CD4-positive, alpha-beta T cell treated with Interferon alpha-2 for 1 hour (primary cell): Measurements from ENCODE around the gene PSG6.
"Not testable (repeated sequence)": the region's sequence is repeated elsewhere in the genome, so short reads cannot be mapped to it uniquely, and the experiment has no call there.

Source experiments
- DNase-seq, 2 donors: peaks; one replicate each; pipeline ENCODE4 v3.0.0-alpha.2; 2020 to 2022

The PSG6 gene

GRCh38 chr19:42900561-42900960 lies 17.1 kb downstream of the PSG6 start:
- DNase-seq: not testable (repeated sequence)

DNA sequence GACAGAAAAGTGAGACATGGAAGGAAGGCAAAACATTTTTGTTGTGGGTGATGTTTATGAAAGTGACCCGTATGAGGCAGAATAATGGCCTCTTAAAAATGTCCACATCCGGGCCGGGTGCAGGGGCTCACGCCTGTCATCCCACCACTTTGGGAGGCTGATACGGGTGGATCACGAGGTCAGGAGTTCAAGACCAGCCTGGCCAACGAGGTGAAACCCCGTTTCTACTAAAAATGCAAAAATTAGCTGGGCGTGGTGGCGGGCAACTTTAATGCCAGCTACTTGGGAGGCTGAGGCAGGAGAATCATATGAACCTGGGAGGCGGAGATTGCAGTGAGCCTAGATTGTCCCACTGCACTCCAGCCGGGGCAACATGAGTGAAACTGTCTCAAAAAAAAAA lies 18.0 kb downstream of the PSG6 start:
- DNase-seq: not testable (repeated sequence)

DNA sequence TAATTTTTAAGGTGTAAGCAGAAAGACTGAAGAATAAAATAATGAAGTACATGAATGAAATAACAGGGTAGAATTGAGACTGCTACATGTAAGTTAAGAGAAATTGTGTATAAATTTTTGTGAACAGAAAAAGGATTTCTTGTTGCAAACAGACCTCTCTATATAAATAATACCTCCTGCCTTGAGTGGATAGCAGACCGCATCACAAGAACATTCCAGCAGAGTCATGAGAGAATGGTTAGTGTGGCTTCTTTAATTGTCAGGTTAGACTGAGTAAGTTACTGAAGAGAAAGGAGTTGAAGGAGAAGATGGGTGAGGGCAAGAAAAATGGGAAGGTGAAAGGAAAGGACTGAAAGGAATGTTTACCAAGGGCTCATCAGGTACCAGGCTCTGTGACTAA lies 18.6 kb downstream of the PSG6 start:
- DNase-seq: not testable (repeated sequence)

DNA sequence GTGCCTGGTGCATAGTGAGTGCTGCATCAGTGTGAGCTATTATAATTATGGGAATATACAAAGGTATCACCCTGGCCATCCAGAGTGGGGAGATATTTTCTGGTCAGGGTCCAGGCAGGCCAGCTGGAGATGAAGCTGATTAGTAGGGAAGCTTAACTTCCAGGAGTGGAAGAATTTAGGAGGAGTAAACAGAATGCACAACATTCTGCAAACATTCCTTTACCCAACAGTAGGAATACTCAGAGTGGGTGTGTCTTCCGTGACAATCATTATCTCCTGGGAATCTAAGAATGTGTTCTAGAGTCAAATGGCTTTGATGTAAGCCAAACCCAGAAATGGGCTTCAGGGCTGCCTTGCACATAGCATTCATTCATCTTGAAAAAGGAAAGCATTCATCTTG lies 19.0 kb downstream of the PSG6 start:
- DNase-seq: not testable (repeated sequence)

GRCh38 chr19:42897729-42898128 lies 20.0 kb downstream of the PSG6 start:
- DNase-seq: not testable (repeated sequence)

DNA sequence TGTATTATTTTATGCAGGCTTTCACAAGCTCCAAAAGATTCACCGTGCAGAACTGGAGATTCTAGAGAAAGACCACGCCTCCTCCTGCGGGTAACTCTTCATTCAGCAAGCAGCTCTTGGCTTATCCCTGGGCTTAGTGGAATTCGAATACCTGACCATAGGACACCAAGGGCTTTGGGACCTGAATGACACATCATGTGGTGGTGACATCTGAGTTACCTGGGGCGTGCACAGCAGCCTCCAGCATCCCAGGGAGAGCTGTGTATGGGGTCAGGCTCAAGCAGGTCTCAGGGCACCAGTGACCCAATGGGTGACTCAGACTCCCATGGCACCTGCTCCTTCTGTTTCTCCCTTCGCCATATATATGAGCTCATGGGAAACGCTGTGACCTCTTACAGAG lies 27.2 kb downstream of the PSG6 start:
- not testable (repeated sequence) for DNase-seq

DNA sequence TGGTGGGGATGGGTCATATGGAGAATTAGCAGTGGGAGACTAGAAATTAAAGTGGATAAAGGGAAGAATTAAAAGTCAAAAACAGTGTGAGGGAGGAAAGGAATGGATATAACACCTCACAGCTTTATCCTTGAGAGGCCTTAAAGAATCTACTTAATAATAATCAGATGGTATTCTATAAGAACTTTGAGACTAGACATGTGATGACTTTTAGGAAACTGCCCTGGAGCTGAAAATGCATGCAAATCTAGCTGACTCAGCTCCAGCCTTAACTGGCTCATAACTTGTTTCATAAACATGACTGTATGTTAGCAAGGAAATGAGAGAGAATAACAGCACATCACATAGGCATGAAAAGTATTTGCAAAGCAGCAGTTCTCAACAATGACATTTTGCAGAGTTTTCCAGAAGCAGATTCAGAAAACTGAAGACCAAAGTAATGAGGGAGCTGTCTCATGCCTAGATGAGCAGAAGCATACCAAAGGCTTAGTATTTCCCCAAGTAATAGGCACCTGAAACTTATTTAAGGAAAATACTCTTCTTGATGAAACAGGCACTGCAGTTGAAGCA lies 29.7 kb downstream of the PSG6 start:
- DNase-seq: not testable (repeated sequence)

DNA sequence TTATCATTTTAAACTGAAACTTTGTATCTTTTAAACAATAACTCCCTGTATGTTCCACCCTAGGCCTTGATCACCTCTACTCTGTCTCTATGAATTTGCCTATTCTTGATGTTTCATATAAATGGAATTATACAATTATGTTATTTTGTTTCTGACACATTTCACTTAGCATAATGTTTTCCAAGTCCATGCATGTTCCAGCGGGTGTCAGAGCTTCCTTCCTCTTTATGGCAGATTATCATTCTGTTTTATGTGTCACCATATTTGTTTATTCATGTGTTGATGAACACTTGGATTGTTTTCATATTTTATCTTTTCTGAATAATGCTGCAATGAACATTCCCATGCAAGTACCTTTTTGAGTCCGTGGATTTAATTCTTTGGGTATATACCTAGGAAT lies 35.0 kb downstream of the PSG6 start:
- DNase-seq: not testable (repeated sequence)

DNA sequence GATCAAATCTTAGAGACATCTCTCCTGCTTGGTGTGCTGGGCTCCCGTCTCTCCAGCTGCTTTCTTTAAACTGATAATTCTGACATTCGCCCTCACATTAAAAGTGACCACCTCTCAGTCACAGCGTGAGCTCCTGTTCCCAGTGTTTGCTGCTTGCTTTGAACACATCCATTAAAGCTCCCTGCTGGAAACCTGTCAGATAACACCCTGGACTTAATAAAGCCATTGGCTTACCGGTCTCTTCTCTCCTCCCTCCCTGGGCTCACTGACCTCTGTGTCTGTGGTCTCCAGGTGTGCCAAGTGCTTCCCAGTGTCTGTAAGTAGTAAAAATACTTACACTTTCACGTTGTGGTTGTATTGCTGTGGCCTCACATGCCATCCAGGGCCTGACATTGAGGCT lies 35.7 kb downstream of the PSG6 start:
- DNase-seq: not testable (repeated sequence)

DNA sequence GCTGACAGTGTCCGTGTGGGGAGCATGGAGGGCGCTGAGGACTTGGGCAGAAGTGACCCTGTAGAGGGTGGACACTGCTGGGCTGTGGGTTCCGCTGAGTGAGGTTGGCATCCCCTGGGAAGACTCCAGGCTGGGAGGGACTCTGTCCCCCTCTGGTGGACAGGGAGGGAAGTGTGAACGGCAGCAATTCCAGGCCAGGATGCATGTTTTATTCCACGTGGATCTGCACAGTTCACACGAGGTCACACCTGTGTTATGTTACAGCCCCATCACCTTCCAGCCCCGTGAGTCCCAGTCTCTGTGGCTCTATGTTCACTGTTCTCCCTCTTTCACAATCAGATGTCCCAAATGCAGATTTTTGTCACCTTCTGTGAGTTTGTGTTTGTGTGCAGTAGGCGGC lies 36.4 kb downstream of the PSG6 start:
- not testable (repeated sequence) for DNase-seq

- DNase-seq: not testable (repeated sequence)
Observed at GRCh38 chr19:42880621-42881020, 37.1 kb downstream of the PSG6 start.

DNA sequence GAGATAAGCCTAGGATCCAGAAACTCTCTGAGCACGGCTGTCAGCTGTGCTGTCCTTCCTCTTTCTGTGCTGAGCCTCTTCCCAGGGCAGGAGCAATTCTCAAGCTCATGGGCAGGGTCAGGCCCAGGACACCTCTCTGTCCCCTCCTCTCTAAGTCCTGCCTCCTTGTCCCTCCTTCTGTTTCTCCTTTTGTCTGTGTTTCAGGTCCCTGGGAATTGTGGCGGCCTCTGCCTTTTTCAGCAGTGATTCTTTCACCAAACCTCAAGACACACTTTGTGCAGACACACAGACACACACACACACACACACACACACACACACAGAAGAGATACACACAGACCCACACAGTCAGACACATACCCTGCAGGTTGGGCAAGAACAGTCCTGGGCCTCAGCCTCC lies 38.1 kb downstream of the PSG6 start, which contains the start of gene PSG1:
TSS of gene PSG1 (minus strand) at position 101 of the 400 bp plus-strand sequence. CDS start 132 bp downstream, outside the sequence.
- no peak for DNase-seq

- not testable (repeated sequence) for DNase-seq
Observed at GRCh38 chr19:42876596-42876995, 41.1 kb downstream of the PSG6 start.

- not testable (repeated sequence) for DNase-seq
Observed at GRCh38 chr19:42875881-42876280, 41.8 kb downstream of the PSG6 start.

- not testable (repeated sequence) for DNase-seq
Observed at GRCh38 chr19:42874901-42875813, 42.5 kb downstream of the PSG6 start.

GRCh38 chr19:42874136-42874535 lies 43.6 kb downstream of the PSG6 start:
- DNase-seq: not testable (repeated sequence)

DNA sequence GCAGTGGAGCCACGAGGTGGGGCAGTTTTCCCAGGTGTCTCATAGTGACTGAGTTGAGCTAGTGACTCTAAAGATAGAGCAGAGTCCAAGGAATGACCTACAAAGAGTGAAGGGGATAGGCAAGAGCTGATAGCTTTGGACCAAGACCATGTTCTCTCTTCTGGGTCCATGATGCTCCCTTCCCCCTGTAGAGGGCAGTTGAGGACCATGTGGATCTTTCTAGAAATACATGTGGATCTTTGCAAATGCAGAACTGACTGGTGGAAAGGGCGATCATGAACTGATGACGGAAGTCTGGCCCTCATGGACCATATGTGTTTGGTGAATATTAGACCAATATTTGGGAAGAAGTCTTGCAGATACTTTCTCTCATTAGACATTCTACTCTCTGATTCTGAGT lies 45.1 kb downstream of the PSG6 start:
- DNase-seq: no peak

GRCh38 chr19:42857544-42857867 lies 60.2 kb downstream of the PSG6 start:
- DNase-seq: no peak

DNA sequence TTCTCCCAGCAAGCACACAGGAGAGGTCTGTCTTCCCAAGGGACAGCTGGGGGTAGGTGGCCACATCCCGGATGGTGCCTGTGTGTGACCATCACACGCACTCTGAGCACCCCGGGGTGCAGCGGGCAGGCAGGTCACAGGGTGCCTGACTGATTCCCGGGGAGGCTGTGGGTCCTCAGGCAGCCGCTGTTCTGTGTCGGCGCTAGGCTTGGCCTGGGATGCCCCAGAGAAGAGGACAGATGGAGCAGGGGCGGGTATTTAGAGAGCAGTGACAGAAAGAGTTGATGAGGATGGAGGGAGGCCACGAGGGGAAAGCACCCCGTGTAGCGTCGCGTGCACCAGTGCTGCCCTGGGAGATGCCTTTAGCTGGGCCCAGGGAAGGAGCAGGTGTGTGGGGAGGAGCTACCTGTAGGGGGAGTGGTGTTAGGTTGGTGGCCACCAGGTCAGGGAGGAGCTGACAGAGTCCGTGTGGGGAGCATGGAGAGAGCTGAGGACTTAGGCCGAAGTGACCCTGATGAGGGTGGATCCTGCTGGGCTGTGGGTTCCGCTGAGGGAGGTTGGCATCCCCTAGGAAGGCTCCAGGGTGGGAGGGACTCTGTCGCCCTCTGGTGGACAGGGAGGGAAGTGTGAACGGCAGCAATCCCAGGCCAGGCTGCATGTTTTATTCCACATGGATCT lies 60.7 kb downstream of the PSG6 start:
- peak in 1 of 2 donors; percentile 3 for DNase-seq

- not testable (repeated sequence) for DNase-seq
Observed at GRCh38 chr19:42854745-42855144, 62.9 kb downstream of the PSG6 start.

DNA sequence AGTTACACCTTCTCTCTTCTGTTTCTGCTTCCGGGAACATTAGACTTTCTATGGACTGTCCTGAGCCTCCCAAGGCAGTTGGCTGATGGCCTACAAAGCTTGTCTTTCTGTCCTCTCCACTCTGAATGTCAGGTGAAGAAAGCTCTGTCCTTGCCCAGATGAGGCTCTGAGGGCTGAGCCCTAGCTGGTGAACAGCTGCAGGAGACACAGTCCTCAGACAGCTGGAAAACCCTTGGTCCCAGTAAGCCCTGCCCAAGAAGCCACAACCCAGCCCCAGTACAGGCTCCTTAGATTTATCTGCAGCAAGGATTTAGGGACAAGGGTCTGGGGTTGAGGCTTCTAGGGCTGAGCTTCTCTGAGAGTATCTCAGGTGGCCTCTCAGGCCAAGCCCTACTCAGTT lies 64.5 kb downstream of the PSG6 start:
- not testable (repeated sequence) for DNase-seq

DNA sequence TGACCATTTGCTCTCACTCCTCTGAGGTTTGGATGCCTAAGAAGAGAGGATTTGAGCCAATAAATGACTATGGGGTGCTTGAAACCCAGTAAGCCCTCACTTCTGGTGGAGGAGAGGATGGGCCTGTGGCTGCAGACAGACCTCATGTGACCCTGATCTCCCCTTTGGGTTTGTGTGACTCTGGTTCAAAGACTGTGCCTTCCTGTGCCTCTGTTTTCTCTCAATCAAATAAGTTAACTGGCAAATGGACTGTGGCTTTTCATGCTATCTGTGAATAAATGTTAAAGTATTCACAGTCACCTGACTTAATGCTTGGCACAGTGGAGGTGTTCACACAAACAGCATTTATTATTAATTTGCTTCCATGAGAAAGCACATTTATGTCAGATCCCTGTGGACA lies 64.9 kb downstream of the PSG6 start:
- not testable (repeated sequence) for DNase-seq
